Liver (tissue), 9 donors: ENCODE data around the gene MEFV. TPM values are rescaled to one million over a fixed set of nuclear protein-coding genes. Genes with fewer than 3 reads are reported as not detected.

Experiments used
- DNase-seq: peaks from one replicate; pipeline ENCODE4 v3.0.0-alpha.2; 2017; ENCODE audit warnings: low spot score
- H3K27ac ChIP-seq, 2 donors: one replicate each; pipeline ENCODE4 v1.7.0; 2013; ENCODE audit warnings: inconsistent platforms in 2 of 2, low read length in 2 of 2, control low read depth in 1 of 2, low read depth in 1 of 2, mild to moderate bottlenecking in 1 of 2
- H3K27me3 ChIP-seq, 4 donors: one replicate each; pipeline versions ENCODE4 v1.6.1 to v1.7.0; 2013; ENCODE audit warnings: low read length in 3 of 4, inconsistent platforms in 1 of 4, mild to moderate bottlenecking in 1 of 4, moderate library complexity in 1 of 4; ENCODE audit not compliant: control insufficient read depth in 4 of 4, insufficient read depth in 4 of 4
- H3K36me3 ChIP-seq, 4 donors: one replicate each; pipeline versions ENCODE4 v1.6.1 to v1.7.0; 2013; ENCODE audit warnings: low read length in 3 of 4, mild to moderate bottlenecking in 3 of 4, low read depth in 1 of 4, moderate library complexity in 1 of 4; ENCODE audit not compliant: control insufficient read depth in 4 of 4, insufficient read depth in 3 of 4
- H3K4me1 ChIP-seq, 4 donors: one replicate each; pipeline versions ENCODE4 v1.6.1 to v1.7.0; 2013; ENCODE audit warnings: low read length in 3 of 4, mild to moderate bottlenecking in 3 of 4, moderate library complexity in 1 of 4; ENCODE audit not compliant: control insufficient read depth in 4 of 4, insufficient read depth in 4 of 4
- H3K4me3 ChIP-seq, 3 donors: one replicate each; pipeline versions ENCODE4 v1.6.1 to v1.7.0; 2013; ENCODE audit warnings: low read length in 3 of 3, control low read depth in 1 of 3, low read depth in 1 of 3, mild to moderate bottlenecking in 1 of 3
- H3K9ac ChIP-seq, 2 donors: one replicate each; pipeline ENCODE4 v1.7.0; 2013; ENCODE audit warnings: low read length in 2 of 2, mild to moderate bottlenecking in 2 of 2, moderate library complexity in 2 of 2, control low read depth in 1 of 2, low read depth in 1 of 2
- H3K9me3 ChIP-seq, 4 donors: one replicate each; pipeline versions ENCODE4 v1.6.1 to v1.7.0; 2013; ENCODE audit warnings: low read length in 3 of 4; ENCODE audit not compliant: control insufficient read depth in 4 of 4
- EGR1 ChIP-seq, 2 donors: IDR thresholded peaks; 2 replicates each; pipeline ENCODE4 v1.6.1; 2016 to 2018; ENCODE audit warnings: antibody characterized with exemption in 2 of 2, low read depth in 2 of 2
- FOXA1 ChIP-seq: IDR thresholded peaks from 2 replicates; pipeline ENCODE4 v1.6.1; 2016; ENCODE audit warnings: antibody characterized with exemption
- FOXA2 ChIP-seq: IDR thresholded peaks from 2 replicates; pipeline ENCODE4 v1.6.1; 2016; ENCODE audit warnings: antibody characterized with exemption
- GABPA ChIP-seq, 2 donors: IDR thresholded peaks in 1 of 2; conservative IDR thresholded peaks in 1 of 2; 2 replicates each; pipeline ENCODE4 v1.6.1; 2016; ENCODE audit warnings: antibody characterized with exemption in 2 of 2, mild to moderate bottlenecking in 1 of 2, moderate library complexity in 1 of 2
- HNF4A ChIP-seq, 2 donors: conservative IDR thresholded peaks; 2 replicates each; pipeline ENCODE4 v1.6.1; 2016; ENCODE audit warnings: antibody characterized with exemption in 2 of 2, mild to moderate bottlenecking in 2 of 2
- HNF4G ChIP-seq: IDR thresholded peaks from 2 replicates; pipeline ENCODE4 v1.6.1; 2016; ENCODE audit warnings: antibody characterized with exemption
- JUND ChIP-seq, 2 donors: IDR thresholded peaks; 2 replicates each; pipeline ENCODE4 v1.6.1; 2016; ENCODE audit warnings: antibody characterized with exemption in 2 of 2
- NR2F2 ChIP-seq: IDR thresholded peaks from 2 replicates; pipeline ENCODE4 v1.6.1; 2016; ENCODE audit warnings: antibody characterized with exemption
- RAD21 ChIP-seq, 2 donors: IDR thresholded peaks; 2 replicates each; pipeline ENCODE4 v1.6.1; 2016; ENCODE audit warnings: antibody characterized with exemption in 2 of 2, mild to moderate bottlenecking in 2 of 2
- REST ChIP-seq: IDR thresholded peaks from 2 replicates; pipeline ENCODE4 v1.6.1; 2016; ENCODE audit warnings: antibody characterized with exemption, mild to moderate bottlenecking
- RXRA ChIP-seq, 2 donors: IDR thresholded peaks; 2 replicates each; pipeline ENCODE4 v1.6.1; 2017 to 2018; ENCODE audit warnings: antibody characterized with exemption in 2 of 2, mild to moderate bottlenecking in 1 of 2
- SP1 ChIP-seq: IDR thresholded peaks from 2 replicates; pipeline ENCODE4 v1.6.1; 2018; ENCODE audit warnings: antibody characterized with exemption, mild to moderate bottlenecking
- TAF1 ChIP-seq: conservative IDR thresholded peaks from 2 replicates; pipeline ENCODE4 v1.6.1; 2016; ENCODE audit warnings: antibody characterized with exemption, mild to moderate bottlenecking
- YY1 ChIP-seq: IDR thresholded peaks from 2 replicates; pipeline ENCODE4 v1.6.1; 2016; ENCODE audit warnings: antibody characterized with exemption, mild to moderate bottlenecking
- ZBTB33 ChIP-seq: IDR thresholded peaks from 2 replicates; pipeline ENCODE4 v1.6.1; 2016; ENCODE audit warnings: antibody characterized with exemption
- WGBS: extraction: QIAGEN DNeasy Blood & Tissue Kit; methylation state at CpG from one replicate; pipeline ENCODE4 v1.1.7; 2013; 5-methylcytosine and 5-hydroxymethylcytosine counted together
- polyA plus RNA-seq, 2 donors: library from polyadenylated mRNA; stranded (reverse) in 1 of 2; unstranded in 1 of 2; fragments of 200-250 nt in 1 of 2; fragments of >200 nt in 1 of 2; fragmentation: Nextera tagmentation in 1 of 2; extraction: Ambion mirVana in 1 of 2; gene quantifications; one replicate each; pipeline versions ENCODE4 v1.2.1 to v1.2.3, GENCODE V29; 2013 to 2015
- total RNA-seq, 2 donors: library from RNA; depleted of rRNA; stranded (reverse); fragments of >200 nt; gene quantifications; one replicate each; pipeline ENCODE4 v1.2.3, GENCODE V29; 2014
- donor health status: healthy.
- donor health status: healthy.
- donor health status: healthy.
- donor health status: healthy.
- donor health status: healthy.

The MEFV gene
- total and polyA plus RNA-seq, 4 donors = 0.33 to 3.3 (median 0.79) TPM

GRCh38 chr16:3246002-3246401 lies 10.4 kb downstream of the MEFV start (continued):
- TF ChIP-seq REST = no peak

GRCh38 chr16:3243882-3244281 lies 12.6 kb downstream of the MEFV start:
- TF ChIP-seq TAF1 (no peak), ZBTB33 (no peak), YY1 (no peak), SP1 (no peak), REST (no peak), RXRA (IDR thresholded peaks at IDR 0.05) (no peak), HNF4G (no peak), GABPA (IDR thresholded peaks at IDR 0.05 in 1 of 2, conservative IDR thresholded peaks at IDR 0.05 in 1 of 2) (no peak), FOXA1 (no peak), JUND (IDR thresholded peaks at IDR 0.05) (no peak), NR2F2 (no peak), HNF4A (conservative IDR thresholded peaks at IDR 0.05) (no peak), RAD21 (IDR thresholded peaks at IDR 0.05) (no peak), EGR1 (IDR thresholded peaks at IDR 0.05; ENCODE audit: low read depth in 2 of 2) (no peak), FOXA2 (no peak)
- DNase-seq = no peak
- 73% methylated on average over 6 of the region's 6 CpGs for WGBS
- H3K9me3 ChIP-seq = peaks cover 0 to 3% (median 1%) of the 10 kb centered on the region in 4 donors
- H3K27me3 ChIP-seq = no peaks in the 10 kb centered on the region
- no peaks in the 10 kb centered on the region for H3K4me1 ChIP-seq
- no peak overlapping the region for H3K9ac ChIP-seq
- H3K27ac ChIP-seq = no peak overlapping the region
- H3K4me3 ChIP-seq = no peak overlapping the region
- H3K36me3 ChIP-seq = peaks cover 0 to 2% (median under 1%) of the 10 kb centered on the region in 4 donors
